Skeletal muscle tissue (tissue), 5 donors: Measurements from ENCODE around the gene PRIM2. TPM values are rescaled to one million over a fixed set of nuclear protein-coding genes. Genes with fewer than 3 reads are reported as not detected.
"Not testable (repeated sequence)": the region's sequence is repeated elsewhere in the genome, so short reads cannot be mapped to it uniquely, and the experiment has no call there.

Source experiments
- H3K27ac ChIP-seq: one replicate; pipeline ENCODE4 v1.7.0; 2013; ENCODE audit warnings: mild to moderate bottlenecking, low read depth, low read length, inconsistent platforms
- H3K27me3 ChIP-seq, 3 donors: one replicate each; pipeline ENCODE4 v1.7.0; 2013; ENCODE audit warnings: low read length in 3 of 3; ENCODE audit not compliant: control insufficient read depth in 3 of 3, insufficient read depth in 3 of 3
- H3K36me3 ChIP-seq, 3 donors: one replicate each; pipeline ENCODE4 v1.7.0; 2013; ENCODE audit warnings: low read length in 3 of 3; ENCODE audit not compliant: control insufficient read depth in 3 of 3, insufficient read depth in 3 of 3
- H3K4me1 ChIP-seq, 3 donors: one replicate each; pipeline ENCODE4 v1.7.0; 2013; ENCODE audit warnings: low read length in 3 of 3, mild to moderate bottlenecking in 3 of 3; ENCODE audit not compliant: control insufficient read depth in 3 of 3, insufficient read depth in 3 of 3
- H3K4me3 ChIP-seq, 3 donors: one replicate each; pipeline ENCODE4 v1.7.0; 2013; ENCODE audit warnings: low read length in 3 of 3
- H3K9ac ChIP-seq, 3 donors: one replicate each; pipeline ENCODE4 v1.7.0; 2013; ENCODE audit warnings: low read length in 3 of 3, mild to moderate bottlenecking in 3 of 3, moderate library complexity in 2 of 3, low read depth in 1 of 3
- H3K9me3 ChIP-seq, 3 donors: one replicate each; pipeline ENCODE4 v1.7.0; 2013; ENCODE audit warnings: low read length in 3 of 3; ENCODE audit not compliant: control insufficient read depth in 3 of 3
- small RNA-seq: library from RNA; depleted of rRNA; stranded (forward); fragments of <200 nt; gene quantifications from one replicate; pipeline ENCODE3, GENCODE V24; 2014
- total RNA-seq: library from RNA; depleted of rRNA; stranded (reverse); fragments of >200 nt; gene quantifications from one replicate; pipeline ENCODE4 v1.2.3, GENCODE V29; 2014
- donor health status: Osteomylitis.

The PRIM2 gene
- total RNA-seq, 1 donor from 2014 or later, result 14.6 TPM

GRCh38 chr6:57696382-57696781 lies 379.0 kb downstream of the PRIM2 start:
- H3K27me3 ChIP-seq, H3K9ac ChIP-seq, H3K36me3 ChIP-seq, H3K4me3 ChIP-seq, H3K9me3 ChIP-seq, H3K4me1 ChIP-seq, H3K27ac ChIP-seq: not testable (repeated sequence)

Small RNA genes within 50 kb of the gene (small RNA-seq; reads per million reads assigned to genes)
- gene MIR548U, result 0.07 reads per million

Other genes with a start within 250 kb of the PRIM2 start
- 56.9 TPM for gene ZNF451, start 227.4 kb upstream of the PRIM2 start, total RNA-seq
- gene BAG2, start 145.3 kb upstream of the PRIM2 start, total RNA-seq, result 7.3 TPM
- 18.8 TPM for gene RAB23, start 95.3 kb upstream of the PRIM2 start, total RNA-seq